ENCODE measurements around the gene PRPF19.

The PRPF19 gene

GRCh38 chr11:60855726-60856633, 50.4 kb downstream of the PRPF19 start, which contains the start of gene PTGDR2:
TSS of gene PTGDR2 (minus strand) at chr11:60855950. CDS start at chr11:60853722, 2,228 bp downstream.
- DNase-seq: no peak

- no peak for DNase-seq
These were observed 51.3 kb downstream of the PRPF19 start for GRCh38 chr11:60854847-60855725.

GRCh38 chr11:60854140-60854846, 52.1 kb downstream of the PRPF19 start:
- no peak for DNase-seq

GRCh38 chr11:60852982-60853950, 53.1 kb downstream of the PRPF19 start:
- DNase-seq: no peak

GRCh38 chr11:60852117-60852981, 54.0 kb downstream of the PRPF19 start:
- DNase-seq: no peak

GRCh38 chr11:60851327-60852104, 54.9 kb downstream of the PRPF19 start:
- no peak for DNase-seq

- no peak for DNase-seq
These were observed 56.5 kb downstream of the PRPF19 start for GRCh38 chr11:60849641-60850520.

GRCh38 chr11:60848714-60849151, 57.7 kb downstream of the PRPF19 start:
- no peak for DNase-seq

- DNase-seq: no peak
These were observed 58.5 kb downstream of the PRPF19 start for GRCh38 chr11:60847896-60848295.

- DNase-seq: no peak
These were observed 59.1 kb downstream of the PRPF19 start for GRCh38 chr11:60847281-60847680.

GRCh38 chr11:60845338-60845737, 61.0 kb downstream of the PRPF19 start:
- DNase-seq: no peak

GRCh38 chr11:60844870-60845221, 61.5 kb downstream of the PRPF19 start:
- DNase-seq: no peak

GRCh38 chr11:60844045-60844869, 62.1 kb downstream of the PRPF19 start:
- no peak for DNase-seq

- DNase-seq: no peak
These were observed 63.5 kb downstream of the PRPF19 start for GRCh38 chr11:60842668-60843600.

GRCh38 chr11:60841797-60842667, 64.4 kb downstream of the PRPF19 start, which contains the start of gene CCDC86:
TSS of gene CCDC86 (plus strand) at chr11:60842113. CDS start at chr11:60842125, 12 bp downstream.
- peak; percentile 98 for DNase-seq

All from left hindlimb (tissue), 1 donor.